PC-9 (cell line): ENCODE measurements around the gene SYT1. TPM values are rescaled to one million over a fixed set of nuclear protein-coding genes. Genes with fewer than 3 reads are reported as not detected.

Experiments used
- BruUV-seq: library from RNA; stranded (reverse); fragments of 400-500 nt; replicated peaks from 2 replicates; lab custom pipeline; 2021; lab: Mats Ljungman, UMichigan
- CTCF ChIA-PET: fragments of 300-600 bp; sonication (Branson Sonifier 250); formaldehyde crosslinking; loops from one replicate; lab custom pipeline; 2022; ENCODE audit warnings: antibody characterized with exemption; lab: Charles Lee
- POLR2A ChIA-PET: fragments of 300-600 bp; sonication (Branson Sonifier 250); formaldehyde crosslinking; loops from one replicate; lab custom pipeline; 2022; ENCODE audit warnings: antibody characterized with exemption; ENCODE audit not compliant: unreplicated experiment; lab: Charles Lee
- DNase-seq, 2 experiments: peaks; one replicate each; pipeline versions ENCODE4 v3.0.0 to v3.0.0-alpha.2; 2015 to 2022; ENCODE audit warnings: mixed read lengths in 1 of 2
- H2AFZ ChIP-seq: fragments of 200-600 bp; sonication (generic); 2 replicates; pipeline ENCODE4 v1.8.1; 2017; ENCODE audit warnings: antibody characterized with exemption
- H3F3A ChIP-seq: fragments of 200-600 bp; sonication (generic); 2 replicates; pipeline ENCODE4 v1.8.1; 2017; ENCODE audit warnings: antibody characterized with exemption, mild to moderate bottlenecking, low read depth; ENCODE audit not compliant: insufficient read depth
- H3K27ac ChIP-seq: fragments of 200-600 bp; sonication (generic); 2 replicates; pipeline ENCODE4 v1.6.1; 2016; ENCODE audit warnings: mixed run types
- H3K27me3 ChIP-seq: fragments of 200-600 bp; sonication (generic); 2 replicates; pipeline ENCODE4 v1.6.1; 2016; ENCODE audit warnings: low read depth, mixed run types; ENCODE audit not compliant: insufficient read depth
- H3K36me3 ChIP-seq: fragments of 200-600 bp; sonication (generic); 2 replicates; pipeline ENCODE4 v1.6.1; 2016; ENCODE audit warnings: low read depth, mixed run types
- H3K4me1 ChIP-seq: fragments of 200-600 bp; sonication (generic); replicated peaks from 2 replicates; pipeline ENCODE4 v1.6.1; 2016; ENCODE audit warnings: mixed run types; ENCODE audit not compliant: insufficient read depth
- H3K4me2 ChIP-seq: fragments of 200-600 bp; sonication (generic); 2 replicates; pipeline ENCODE4 v1.6.1; 2017; ENCODE audit warnings: mixed run types
- H3K4me3 ChIP-seq: fragments of 200-600 bp; sonication (generic); 2 replicates; pipeline ENCODE4 v1.6.1; 2016; ENCODE audit warnings: mixed run types
- H3K79me2 ChIP-seq: fragments of 200-600 bp; sonication (generic); 2 replicates; pipeline ENCODE4 v1.6.1; 2017; ENCODE audit warnings: low read depth, mixed run types
- H3K9me2 ChIP-seq: fragments of 200-600 bp; sonication (generic); 2 replicates; pipeline ENCODE4 v1.8.1; 2017; ENCODE audit warnings: mild to moderate bottlenecking; ENCODE audit not compliant: insufficient read depth
- H3K9me3 ChIP-seq: fragments of 200-600 bp; sonication (generic); 2 replicates; pipeline ENCODE4 v1.8.1; 2016; ENCODE audit warnings: low read depth; ENCODE audit not compliant: insufficient read depth
- H4K20me1 ChIP-seq: fragments of 200-600 bp; sonication (generic); 2 replicates; pipeline ENCODE4 v1.8.1; 2017; ENCODE audit not compliant: insufficient read depth
- CTCF ChIP-seq: fragments of 200-600 bp; sonication (generic); conservative IDR thresholded peaks from 2 replicates; pipeline ENCODE4 v1.6.1; 2017; ENCODE audit warnings: mixed run types, antibody characterized with exemption, mild to moderate bottlenecking, moderate library complexity
- EZH2 ChIP-seq: fragments of 200-600 bp; sonication (generic); IDR thresholded peaks from 2 replicates; pipeline ENCODE4 v1.8.0; 2017; ENCODE audit warnings: antibody characterized with exemption, low read depth
- intact Hi-C: fragments of 100-400 bp; cut with micrococcal nuclease; formaldehyde crosslinking; loops from one replicate; pipeline ENCODE4 v1.10.0; 2022; ENCODE audit not compliant: unreplicated experiment
- total RNA-seq: library from RNA; stranded (reverse); gene quantifications from 2 replicates; pipeline ENCODE4 v1.2.3, GENCODE V29; 2021

Gene SYT1
- total RNA-seq, 1 experiment from 2014 or later, result 1.2 TPM

DNA sequence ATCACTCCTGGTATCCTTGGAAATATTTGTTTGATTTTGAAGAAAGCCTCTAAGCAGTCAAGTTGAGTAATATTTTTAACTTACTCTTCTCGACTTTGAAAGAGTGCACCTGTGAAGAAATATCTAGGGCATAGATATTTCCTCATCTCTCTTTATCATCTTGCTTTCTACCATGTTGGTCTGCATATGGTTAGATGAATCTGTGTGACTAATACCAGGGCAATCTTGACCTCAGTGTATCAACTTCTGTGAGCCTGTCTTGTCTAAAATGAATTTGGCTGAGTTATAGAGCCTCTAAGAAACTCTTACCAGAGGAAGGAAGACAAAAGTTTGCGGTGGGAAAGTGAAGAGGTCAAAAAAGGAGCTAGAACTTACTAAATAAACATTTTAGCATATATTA is 68.4 kb downstream of the SYT1 start:
- TF ChIP-seq CTCF (no peak), EZH2 (no peak)
- Histone ChIP-seq H2AFZ (no peak overlapping the region), H3K27me3 (no peaks in the 10 kb centered on the region), H3K79me2 (no peaks in the 10 kb centered on the region), H3K9me3 (no peaks in the 10 kb centered on the region), H3K9me2 (no peaks in the 10 kb centered on the region; the same call in 1 of the 2 replicates), H4K20me1 (no peaks in the 10 kb centered on the region), H3K36me3 (no peaks in the 10 kb centered on the region), H3K4me2 (no peak overlapping the region), H3K4me1 (no peaks in the 10 kb centered on the region), H3F3A (no peaks in the 10 kb centered on the region), H3K27ac (no peak overlapping the region), H3K4me3 (no peak overlapping the region)
- CTCF ChIA-PET, result no interaction called here
- no TSS peak for BruUV-seq
- POLR2A ChIA-PET, result no interaction called here
- intact Hi-C loops, result no loop called here
- DNase-seq, result no peak

DNA sequence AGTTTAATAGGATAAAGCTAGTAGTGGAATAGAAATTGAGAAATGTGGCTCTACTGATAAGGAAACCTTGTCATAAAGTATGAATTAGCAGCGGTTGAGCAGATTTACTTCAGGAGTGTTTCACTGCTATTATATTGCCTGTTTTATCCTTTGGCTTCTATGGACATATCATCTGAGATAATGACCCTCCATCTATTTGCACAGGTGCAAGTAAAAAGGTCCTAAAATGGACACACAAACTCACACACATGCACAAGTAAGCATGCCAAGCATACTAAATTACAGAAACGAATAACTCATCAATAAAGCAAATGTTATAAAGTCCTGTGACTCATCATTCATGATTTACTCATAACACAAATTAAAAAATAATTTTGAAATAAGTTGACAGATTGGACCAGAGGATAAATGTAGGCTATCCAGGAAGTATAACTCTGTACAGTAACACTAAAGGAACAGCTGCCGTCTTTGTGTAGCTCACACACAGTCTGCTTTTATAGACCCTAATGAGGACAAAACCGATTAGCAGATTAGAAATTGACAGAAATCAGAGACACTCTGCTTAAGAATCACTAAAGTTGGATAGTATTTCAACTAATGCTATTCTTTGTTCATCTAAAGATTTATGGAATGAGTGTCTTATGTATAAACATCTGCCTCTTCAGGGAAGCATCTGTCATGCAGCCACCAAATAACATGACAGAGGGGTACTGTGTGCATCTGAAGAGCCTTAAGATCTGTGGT is 73.9 kb downstream of the SYT1 start:
- Histone ChIP-seq H2AFZ (no peak overlapping the region), H4K20me1 (no peaks in the 10 kb centered on the region), H3K9me2 (no peaks in the 10 kb centered on the region; the same call in 1 of the 2 replicates), H3K27ac (no peak overlapping the region), H3K4me3 (no peak overlapping the region), H3K36me3 (no peaks in the 10 kb centered on the region), H3F3A (no peaks in the 10 kb centered on the region), H3K4me2 (no peak overlapping the region), H3K79me2 (no peaks in the 10 kb centered on the region), H3K27me3 (no peaks in the 10 kb centered on the region), H3K4me1 (no peaks in the 10 kb centered on the region), H3K9me3 (no peaks in the 10 kb centered on the region; the same call in 1 of the 2 replicates)
- POLR2A ChIA-PET, result no interaction called here
- intact Hi-C loops, result no loop called here
- DNase-seq, result no peak
- BruUV-seq, result no TSS peak
- TF ChIP-seq EZH2 (no peak), CTCF (no peak)
- CTCF ChIA-PET, result no interaction called here

DNA sequence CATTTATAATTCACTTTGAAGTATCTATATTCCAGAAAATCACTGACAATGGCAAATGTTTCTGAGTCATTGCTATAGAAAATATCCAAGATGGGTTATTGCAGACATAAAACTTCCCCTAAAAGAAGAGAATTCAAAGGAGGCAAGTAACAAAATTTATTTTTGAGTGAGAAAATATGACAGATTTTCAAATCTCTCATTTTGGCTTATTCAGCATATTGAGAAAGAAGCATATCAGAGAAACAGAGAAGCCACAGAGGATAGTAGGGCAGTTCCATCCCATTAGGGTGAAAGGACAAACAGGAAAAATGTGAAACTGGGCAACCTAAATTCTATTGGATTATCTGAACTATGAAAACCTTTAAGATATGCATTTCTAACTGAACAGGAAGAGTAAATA is 85.0 kb downstream of the SYT1 start:
- Histone ChIP-seq H3K4me2 (no peak overlapping the region), H3K36me3 (no peaks in the 10 kb centered on the region), H3K9me3 (peaks cover 13% of the 10 kb centered on the region), H3K27ac (no peak overlapping the region), H2AFZ (no peak overlapping the region), H3K9me2 (no peaks in the 10 kb centered on the region), H3K4me3 (no peak overlapping the region), H4K20me1 (no peaks in the 10 kb centered on the region), H3K79me2 (no peaks in the 10 kb centered on the region), H3K4me1 (no peaks in the 10 kb centered on the region), H3K27me3 (no peaks in the 10 kb centered on the region), H3F3A (no peaks in the 10 kb centered on the region)
- POLR2A ChIA-PET, result no interaction called here
- CTCF ChIA-PET, result no interaction called here
- TF ChIP-seq CTCF (no peak), EZH2 (no peak)
- no peak for DNase-seq
- intact Hi-C loops, result no loop called here
- BruUV-seq, result no TSS peak
